GM21528 (cell line): ENCODE data around the gene SLC26A3.

ENCODE experiments used
- ATAC-seq: cut with Tn5 transposase; IDR thresholded peaks from one replicate; pipeline ENCODE4 v1.9.1; 2021; ENCODE audit warnings: mild to moderate bottlenecking, moderate library complexity; ENCODE audit not compliant: unreplicated experiment, low FRiP score

SLC26A3 gene

GRCh38 chr7:107754642-107755041, 48.4 kb downstream of the SLC26A3 start:
- ATAC-seq, result no peak

GRCh38 chr7:107751113-107751512, 51.9 kb downstream of the SLC26A3 start:
- ATAC-seq, result no peak

- no peak for ATAC-seq
Measured at GRCh38 chr7:107746006-107746405, 57.0 kb downstream of the SLC26A3 start.

- ATAC-seq, result peak; percentile 43
Measured at GRCh38 chr7:107744345-107744750, 58.7 kb downstream of the SLC26A3 start.

- ATAC-seq, result peak; percentile 89
Measured at GRCh38 chr7:107743567-107744344, 59.3 kb downstream of the SLC26A3 start, which contains the start of gene CBLL1. Gene CBLL1, plus strand, starts transcription at chr7:107744142. Its CDS starts 22 bp downstream, at chr7:107744164.

GRCh38 chr7:107742678-107743566, 60.1 kb downstream of the SLC26A3 start:
- peak; percentile 48 for ATAC-seq

- ATAC-seq, result no peak
Measured at GRCh38 chr7:107728276-107728675, 74.7 kb downstream of the SLC26A3 start.

GRCh38 chr7:107726356-107727130, 76.5 kb downstream of the SLC26A3 start:
- ATAC-seq, result no peak

GRCh38 chr7:107725138-107725740, 77.8 kb downstream of the SLC26A3 start:
- ATAC-seq, result no peak

GRCh38 chr7:107723255-107723654, 79.8 kb downstream of the SLC26A3 start:
- no peak for ATAC-seq

GRCh38 chr7:107721286-107721685, 81.7 kb downstream of the SLC26A3 start:
- ATAC-seq, result no peak

GRCh38 chr7:107718456-107719193, 84.4 kb downstream of the SLC26A3 start:
- ATAC-seq, result no peak

- no peak for ATAC-seq
Measured at GRCh38 chr7:107715531-107715930, 87.5 kb downstream of the SLC26A3 start.
